OCI-LY3 (cell line): ENCODE data around the gene ZNF423.

Experiments used
- H2AFZ ChIP-seq: fragments of 200-600, 300-600 bp; shearing (Covaris generic); 2 replicates; pipeline ENCODE4 v1.6.0; 2014; ENCODE audit warnings: antibody characterized with exemption, low read depth, low read length
- H3K27ac ChIP-seq: fragments of 200-600, 300-600 bp; sonication (generic); 2 replicates; pipeline ENCODE4 v1.5.1; 2014; ENCODE audit warnings: mild to moderate bottlenecking, low read length, moderate library complexity, mixed read lengths
- H3K27me3 ChIP-seq: fragments of 200-600, 300-600 bp; sonication (generic); 2 replicates; pipeline ENCODE4 v1.6.1; 2014; ENCODE audit warnings: low read depth, low read length, mixed read lengths
- H3K36me3 ChIP-seq: fragments of 200-600, 300-600 bp; sonication (generic); replicated peaks from 2 replicates; pipeline ENCODE3; 2014; ENCODE audit warnings: low read depth, low read length, mixed read lengths
- H3K4me1 ChIP-seq: fragments of 300-600, 200-600 bp; sonication (generic); 2 replicates; pipeline ENCODE4 v1.6.1; 2014; ENCODE audit warnings: low read length, mixed read lengths
- H3K4me2 ChIP-seq: fragments of 200-600, 300-600 bp; sonication (generic); 2 replicates; pipeline ENCODE4 v1.6.1; 2014; ENCODE audit warnings: low read length, mixed read lengths
- H3K4me3 ChIP-seq: fragments of 300-600, 200-600 bp; sonication (generic); 2 replicates; pipeline ENCODE4 v1.5.1; 2014; ENCODE audit warnings: antibody characterized with exemption, mild to moderate bottlenecking, low read length, moderate library complexity
- H3K79me2 ChIP-seq: fragments of 300-600, 200-600 bp; shearing (Covaris generic); 2 replicates; pipeline ENCODE4 v1.6.1; 2014; ENCODE audit warnings: mild to moderate bottlenecking, low read length, mixed read lengths
- H3K9ac ChIP-seq: fragments of 300-600, 200-600 bp; shearing (Covaris generic); 2 replicates; pipeline ENCODE4 v1.6.0; 2014; ENCODE audit warnings: mild to moderate bottlenecking, low read length, moderate library complexity
- H3K9me3 ChIP-seq: fragments of 200-600, 300-600 bp; shearing (Covaris generic); 2 replicates; pipeline ENCODE4 v1.6.1; 2014; ENCODE audit warnings: low read length, mixed read lengths; ENCODE audit not compliant: insufficient read depth
- H4K20me1 ChIP-seq: fragments of 200-600, 300-600 bp; sonication (generic); 2 replicates; pipeline ENCODE4 v1.6.1; 2016; ENCODE audit warnings: low read length, mixed read lengths; ENCODE audit not compliant: insufficient read depth
- CTCF ChIP-seq: fragments of 200-600, 300-600 bp; sonication (generic); IDR thresholded peaks from 2 replicates; pipeline ENCODE4 v1.5.1; 2014; ENCODE audit warnings: antibody characterized with exemption, low read length, low read depth
- EZH2phosphoT487 ChIP-seq: fragments of 200-600 bp; shearing (Covaris generic); IDR thresholded peaks from 2 replicates; pipeline ENCODE4 v1.6.1; 2018; ENCODE audit warnings: antibody characterized with exemption, mixed run types, low read depth

Gene ZNF423

GRCh38 chr16:49516382-49517036 lies 339.4 kb downstream of the ZNF423 start:
- H3K36me3 ChIP-seq = no peaks in the 10 kb centered on the region
- no peaks in the 10 kb centered on the region for H3K79me2 ChIP-seq
- no peak for TF ChIP-seq EZH2phosphoT487
- TF ChIP-seq CTCF = no peak
- no peak overlapping the region for H3K27ac ChIP-seq
- peaks cover 20% of the 10 kb centered on the region for H3K27me3 ChIP-seq
- no peak overlapping the region for H3K4me2 ChIP-seq
- H3K4me1 ChIP-seq = no peaks in the 10 kb centered on the region
- no peaks in the 10 kb centered on the region for H4K20me1 ChIP-seq
- H2AFZ ChIP-seq = no peak overlapping the region
- H3K4me3 ChIP-seq = no peak overlapping the region
- H3K9ac ChIP-seq = no peak overlapping the region
- no peaks in the 10 kb centered on the region for H3K9me3 ChIP-seq

- Histone ChIP-seq H3K4me3 (no peak overlapping the region), H2AFZ (no peak overlapping the region), H4K20me1 (no peaks in the 10 kb centered on the region), H3K27me3 (peaks cover 20% of the 10 kb centered on the region), H3K9ac (no peak overlapping the region), H3K4me1 (no peaks in the 10 kb centered on the region), H3K4me2 (no peak overlapping the region), H3K27ac (no peak overlapping the region), H3K9me3 (no peaks in the 10 kb centered on the region), H3K36me3 (no peaks in the 10 kb centered on the region), H3K79me2 (no peaks in the 10 kb centered on the region)
- no peak for TF ChIP-seq EZH2phosphoT487
- TF ChIP-seq CTCF = no peak
These were observed 340.1 kb downstream of the ZNF423 start for GRCh38 chr16:49515861-49516260.

- no peak overlapping the region for H3K4me2 ChIP-seq
- TF ChIP-seq CTCF (no peak), EZH2phosphoT487 (no peak)
- H3K9me3 ChIP-seq = no peaks in the 10 kb centered on the region
- H3K27me3 ChIP-seq = peaks cover 20% of the 10 kb centered on the region
- no peaks in the 10 kb centered on the region for H3K36me3 ChIP-seq
- H4K20me1 ChIP-seq = no peaks in the 10 kb centered on the region
- no peaks in the 10 kb centered on the region for H3K4me1 ChIP-seq
- no peak overlapping the region for H2AFZ ChIP-seq
- H3K4me3 ChIP-seq = no peak overlapping the region
- no peak overlapping the region for H3K9ac ChIP-seq
- no peaks in the 10 kb centered on the region for H3K79me2 ChIP-seq
- no peak overlapping the region for H3K27ac ChIP-seq
These were observed 340.8 kb downstream of the ZNF423 start for GRCh38 chr16:49515016-49515565.

DNA sequence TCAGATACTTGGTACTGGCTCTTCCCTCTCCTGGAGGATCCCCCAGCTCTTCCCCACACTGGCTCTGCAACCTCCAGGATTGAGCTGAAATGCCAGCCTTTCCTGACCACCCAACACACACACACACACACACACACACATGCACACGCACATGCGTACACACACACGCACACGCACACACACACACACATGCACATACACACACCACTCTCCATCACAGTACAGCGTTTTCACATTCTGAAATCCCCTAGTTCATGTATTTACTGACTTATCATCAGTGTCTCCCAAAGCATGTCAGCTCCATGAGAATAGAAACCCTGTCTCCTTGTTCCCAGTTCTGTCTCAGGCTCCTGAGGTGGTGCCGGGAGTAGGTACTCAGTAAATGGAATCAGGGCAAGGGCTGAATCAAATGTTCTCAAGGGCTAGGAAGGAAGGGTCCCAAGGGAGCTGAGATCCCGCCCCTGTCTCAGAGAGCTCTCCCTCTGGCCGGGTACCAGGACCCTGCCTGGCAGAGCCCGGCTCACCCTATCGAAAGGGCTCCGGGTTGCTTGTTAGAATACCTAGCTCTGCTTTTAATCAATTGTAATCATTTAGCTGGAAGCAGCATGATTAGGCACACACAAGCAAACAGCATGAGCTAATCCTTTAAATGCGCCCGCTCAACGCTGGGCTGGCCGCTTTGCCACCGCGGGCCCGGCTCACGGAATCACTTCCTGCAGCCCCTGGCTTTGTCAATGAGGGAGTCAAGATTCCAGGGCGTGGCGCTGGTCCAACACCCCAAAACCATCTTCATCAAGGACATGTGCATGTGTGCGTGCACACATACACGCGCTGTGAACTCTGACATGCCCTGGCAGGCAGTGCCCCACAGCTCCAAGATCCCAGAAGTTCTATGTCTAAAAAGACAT lies 341.6 kb downstream of the ZNF423 start:
- Histone ChIP-seq H3K27ac (no peak overlapping the region), H3K4me1 (no peaks in the 10 kb centered on the region), H3K9me3 (no peaks in the 10 kb centered on the region), H3K36me3 (no peaks in the 10 kb centered on the region), H3K79me2 (no peaks in the 10 kb centered on the region), H3K4me3 (no peak overlapping the region), H2AFZ (no peak overlapping the region), H3K9ac (no peak overlapping the region), H3K27me3 (peaks cover 20% of the 10 kb centered on the region), H3K4me2 (no peak overlapping the region), H4K20me1 (no peaks in the 10 kb centered on the region)
- no peak for TF ChIP-seq CTCF
- TF ChIP-seq EZH2phosphoT487 = no peak
